NOMO-1 (cell line): ENCODE measurements around the gene FH.

Experiments used
- DNase-seq, 2 experiments: peaks; one replicate each; lab custom pipeline; 2025; ENCODE audit not compliant: unreplicated experiment in 2 of 2; lab: John Stamatoyannopoulos, UW

The FH gene

DNA sequence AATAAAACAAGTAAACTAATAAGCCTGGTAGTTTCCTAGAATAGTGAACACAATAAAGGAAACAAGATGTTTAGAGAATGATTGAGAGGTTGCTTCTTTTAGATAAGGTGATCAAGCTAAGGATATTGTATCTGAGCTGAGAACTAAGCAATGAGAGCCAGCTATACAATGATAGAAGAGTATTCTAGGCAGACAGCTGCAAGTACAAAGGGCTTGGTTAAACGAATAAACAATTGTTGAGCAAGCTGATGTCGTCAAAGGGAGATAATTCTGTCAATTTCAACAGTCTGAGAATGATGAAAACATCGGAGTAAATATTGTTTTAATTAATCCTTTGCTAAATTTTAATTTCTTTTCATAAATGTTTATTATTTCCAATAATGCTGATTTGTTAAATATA is 5.5 kb upstream of the FH start:
- DNase-seq, result no peak

DNA sequence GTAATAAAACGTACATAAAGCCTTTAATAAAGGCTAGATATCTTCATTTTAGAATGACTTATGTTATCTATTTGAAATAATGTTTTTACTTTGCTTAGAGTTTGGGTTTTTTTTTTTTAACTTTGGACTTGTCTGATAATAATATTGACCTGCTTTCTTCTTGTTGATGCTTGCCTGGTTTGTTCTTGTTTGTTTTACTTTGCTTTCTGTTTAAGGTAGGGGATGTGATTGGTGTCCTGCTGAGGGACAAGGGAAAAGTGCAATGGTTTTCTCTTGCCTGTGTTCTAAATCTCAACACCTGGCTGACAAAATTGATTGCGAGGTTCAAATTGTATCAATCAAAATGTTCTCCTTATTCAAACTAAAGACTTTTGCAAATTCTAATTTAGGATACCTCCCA is 2.2 kb upstream of the FH start:
- no peak for DNase-seq

GRCh38 chr1:241520080-241520465 is 518 bp upstream of the FH start:
- peak in 1 of 2 experiments; percentile 49 for DNase-seq

GRCh38 chr1:241518476-241519307 is 863 bp downstream of the FH start:
- peak in 1 of 2 experiments; percentile 8 for DNase-seq

- no peak for DNase-seq
These were observed 6.2 kb downstream of the FH start for GRCh38 chr1:241513378-241513777.

- peak; percentile 16 to 69 for DNase-seq
These were observed 12.2 kb downstream of the FH start for GRCh38 chr1:241507189-241507863.

DNA sequence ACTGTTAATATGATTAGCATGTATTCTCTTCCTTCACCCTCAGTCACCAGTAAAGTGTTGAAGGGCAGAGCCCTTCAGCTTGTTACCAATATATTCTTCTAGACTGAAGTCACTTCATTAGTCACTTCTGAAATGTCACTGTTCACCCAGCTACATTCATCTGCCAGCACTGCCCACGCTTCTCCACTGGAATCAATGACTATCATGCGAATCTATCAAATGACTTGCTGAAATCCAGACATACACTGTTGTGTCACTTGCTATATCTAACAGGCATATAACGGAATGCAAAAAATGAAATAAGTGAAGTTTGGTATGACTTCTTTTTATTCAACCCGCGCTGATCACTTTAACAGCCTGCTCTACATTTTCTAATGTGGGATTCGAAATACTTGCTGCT is 16.1 kb downstream of the FH start:
- DNase-seq, result no peak

GRCh38 chr1:241499910-241500309 is 19.6 kb downstream of the FH start:
- DNase-seq, result no peak

DNA sequence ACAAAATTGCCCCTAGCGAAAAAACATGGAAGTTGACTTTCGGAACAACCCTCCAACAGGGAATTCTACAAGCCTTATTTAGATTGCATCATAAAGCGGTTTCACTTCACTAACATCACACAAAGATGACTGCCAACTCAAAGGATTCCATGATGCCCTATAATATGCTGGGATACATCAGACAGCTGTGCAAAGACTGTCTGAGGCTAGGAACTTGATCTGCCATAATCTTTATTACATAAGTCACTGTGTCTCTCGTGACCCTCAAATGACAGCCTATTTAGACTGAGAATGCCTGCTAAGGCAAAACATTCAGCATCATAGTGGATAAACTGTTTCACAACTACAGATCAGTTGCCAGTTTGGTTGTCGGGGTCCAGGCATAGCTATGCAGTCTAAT is 23.8 kb downstream of the FH start:
- no peak for DNase-seq

DNA sequence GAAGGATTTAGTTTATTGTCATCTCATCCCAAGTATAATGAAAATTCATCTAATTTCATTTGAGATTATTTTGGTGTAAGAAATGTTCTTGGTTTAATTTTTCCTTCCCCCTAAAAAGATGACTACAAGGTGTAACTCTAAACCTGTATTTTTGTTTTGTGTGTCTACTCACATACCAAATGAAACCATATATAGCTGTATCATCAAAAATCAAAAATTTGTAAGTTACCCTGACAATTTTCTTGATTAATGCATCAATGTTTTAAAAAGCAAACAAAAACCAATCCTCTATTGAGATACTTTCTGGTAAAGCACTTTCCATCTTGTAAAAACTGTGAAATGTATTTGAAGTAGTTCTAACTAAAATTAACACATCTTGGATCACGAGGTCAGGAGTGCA is 30.8 kb downstream of the FH start:
- no peak for DNase-seq

GRCh38 chr1:241485554-241485992 is 34.0 kb downstream of the FH start:
- peak in 1 of 2 experiments; percentile 4 for DNase-seq

- no peak for DNase-seq
These were observed 34.4 kb downstream of the FH start for GRCh38 chr1:241485145-241485544.

- no peak for DNase-seq
These were observed 36.7 kb downstream of the FH start for GRCh38 chr1:241482761-241483250.

- peak in 1 of 2 experiments; percentile 14 for DNase-seq
These were observed 40.3 kb downstream of the FH start for GRCh38 chr1:241479294-241479693.

- DNase-seq, result no peak
These were observed 43.9 kb downstream of the FH start for GRCh38 chr1:241475671-241476070.

DNA sequence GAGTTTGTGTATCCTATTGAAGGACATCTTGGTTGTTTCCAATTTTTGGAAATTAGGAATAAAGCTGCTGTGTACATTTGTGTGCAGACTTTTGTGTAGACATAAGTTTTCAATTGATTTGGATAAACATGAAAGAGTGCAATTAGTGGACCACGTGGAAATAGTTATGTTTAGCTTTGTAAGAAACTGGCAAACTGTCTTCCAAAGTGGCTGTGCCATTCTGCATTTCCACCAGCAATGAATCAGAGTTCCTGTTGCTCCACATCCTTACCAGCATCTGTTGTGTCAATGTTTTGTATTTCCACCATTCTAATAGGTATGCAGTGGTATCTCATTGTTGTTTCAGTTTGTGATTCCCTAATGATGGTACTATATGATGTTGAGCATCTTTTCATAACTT is 46.5 kb downstream of the FH start:
- no peak for DNase-seq

DNA sequence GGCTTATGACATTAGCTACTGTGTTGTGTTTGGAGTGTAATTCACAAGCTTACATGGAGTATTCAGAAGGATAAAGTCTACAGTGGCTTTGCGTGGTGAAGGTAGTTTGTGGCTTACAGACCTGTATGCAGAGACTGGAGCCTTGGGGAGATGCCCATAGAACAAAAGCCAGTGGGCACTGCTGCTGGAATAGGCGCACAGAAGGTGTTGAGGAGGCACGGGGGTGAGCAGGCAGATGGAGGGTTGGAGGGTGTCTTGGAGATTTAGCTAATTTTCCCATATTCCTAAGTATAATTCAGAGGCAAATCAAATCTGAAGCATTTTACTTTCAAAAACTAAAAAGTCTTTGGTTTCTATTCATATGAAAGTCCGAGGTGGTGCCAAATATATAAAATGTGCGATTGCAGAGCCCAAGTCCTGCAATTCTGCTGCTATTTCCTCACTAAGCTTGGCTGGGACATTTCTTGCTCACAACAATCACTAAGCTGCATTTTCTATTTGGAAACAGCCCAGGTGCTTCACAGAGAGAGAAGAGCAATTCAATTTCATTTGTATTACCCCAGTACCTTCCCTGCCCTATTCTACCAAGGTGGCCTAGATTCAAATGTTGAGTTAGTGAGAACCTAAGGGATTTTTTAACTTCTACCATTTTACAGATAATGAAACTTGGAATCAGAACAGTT is 48.5 kb downstream of the FH start:
- DNase-seq, result no peak

GRCh38 chr1:241470361-241470760 is 49.2 kb downstream of the FH start:
- DNase-seq, result no peak

DNA sequence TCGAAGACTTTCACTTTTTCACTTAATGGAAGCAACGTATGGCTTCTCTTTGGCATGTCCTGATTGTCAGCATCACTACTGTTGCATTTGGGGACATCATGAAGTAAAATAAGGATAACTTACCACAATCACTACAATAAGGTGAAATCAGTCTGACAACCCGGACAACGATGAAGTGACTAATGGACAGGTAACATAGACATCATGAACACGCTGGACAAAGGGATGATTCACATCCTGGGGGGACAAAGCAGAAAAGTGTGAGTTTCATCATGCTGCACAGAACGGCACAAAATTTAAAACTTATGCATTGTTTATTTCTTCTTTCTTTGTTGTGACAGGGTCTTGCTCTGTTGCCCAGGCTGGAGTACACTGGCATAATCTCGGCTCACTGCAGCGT is 53.9 kb downstream of the FH start:
- DNase-seq, result no peak

DNA sequence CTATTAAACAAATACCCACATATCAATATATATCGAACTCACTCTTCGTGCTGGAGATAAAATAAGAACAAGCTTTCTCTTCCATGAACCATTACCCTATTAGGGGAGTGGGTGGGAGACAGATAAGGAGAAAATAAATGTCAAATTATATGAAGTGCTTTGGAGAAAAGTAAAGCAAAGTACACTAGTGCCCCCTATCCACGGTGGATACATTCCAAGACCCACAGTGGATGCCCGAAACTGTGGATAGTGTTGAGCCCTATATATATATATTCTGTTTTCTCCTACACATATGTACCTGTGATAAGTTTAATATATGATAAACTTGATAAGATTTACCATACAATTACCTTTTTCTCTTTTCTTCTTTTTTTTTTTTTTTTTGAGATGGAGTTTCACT is 54.6 kb downstream of the FH start:
- DNase-seq, result no peak

DNA sequence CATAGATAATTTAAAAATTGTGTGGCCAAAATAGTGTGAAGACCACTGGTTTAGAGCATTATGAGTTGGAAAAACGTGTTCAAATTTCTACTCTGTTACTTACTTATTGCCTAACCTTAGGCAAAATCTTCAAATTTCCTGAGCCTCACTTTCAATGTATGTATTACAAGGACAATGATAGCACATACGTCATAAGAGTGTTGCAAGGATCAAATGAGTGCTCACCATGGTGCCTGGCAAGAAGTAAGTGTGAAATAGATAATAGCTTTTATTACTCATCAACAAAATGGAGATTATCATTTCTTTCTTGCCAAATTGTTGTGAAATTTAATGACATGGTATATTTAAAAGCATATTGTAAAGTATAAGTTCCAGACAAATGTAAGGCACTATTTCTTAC is 57.2 kb downstream of the FH start:
- no peak for DNase-seq
